ENCODE measurements around the gene MSI2. TPM values are rescaled to one million over a fixed set of nuclear protein-coding genes. Genes with fewer than 3 reads are reported as not detected.

The MSI2 gene
- 10 to 100 TPM; 50.0 to 64.0 TPM for total RNA-seq
- 10 to 100 TPM in 1 of 2 donors, 1 to 10 TPM in 1; 9.4 to 10.9 TPM for polyA plus RNA-seq
- long read RNA-seq, donor 1, full-length matches to known transcripts, result 3 of 3 reads
- long read RNA-seq, donor 1, partial matches to known transcripts, result 0 of 3 reads
- long read RNA-seq, donor 1, other reads (novel, unspliced or antisense), result 0 of 3 reads
- long read RNA-seq, donor 2, full-length matches to known transcripts, result 1 of 7 reads
- long read RNA-seq, donor 2, partial matches to known transcripts, result 6 of 7 reads
- long read RNA-seq, donor 2, other reads (novel, unspliced or antisense), result 0 of 7 reads
- long read RNA-seq, donor 3, full-length matches to known transcripts, result 3 of 3 reads
- long read RNA-seq, donor 3, partial matches to known transcripts, result 0 of 3 reads
- long read RNA-seq, donor 3, other reads (novel, unspliced or antisense), result 0 of 3 reads
- long read RNA-seq, donor 4, full-length matches to known transcripts, result 1 of 6 reads
- long read RNA-seq, donor 4, partial matches to known transcripts, result 5 of 6 reads
- long read RNA-seq, donor 4, other reads (novel, unspliced or antisense), result 0 of 6 reads
- long read RNA-seq, donor 5, full-length matches to known transcripts, result 8 of 25 reads
- long read RNA-seq, donor 5, partial matches to known transcripts, result 17 of 25 reads
- long read RNA-seq, donor 5, other reads (novel, unspliced or antisense), result 0 of 25 reads

DNA sequence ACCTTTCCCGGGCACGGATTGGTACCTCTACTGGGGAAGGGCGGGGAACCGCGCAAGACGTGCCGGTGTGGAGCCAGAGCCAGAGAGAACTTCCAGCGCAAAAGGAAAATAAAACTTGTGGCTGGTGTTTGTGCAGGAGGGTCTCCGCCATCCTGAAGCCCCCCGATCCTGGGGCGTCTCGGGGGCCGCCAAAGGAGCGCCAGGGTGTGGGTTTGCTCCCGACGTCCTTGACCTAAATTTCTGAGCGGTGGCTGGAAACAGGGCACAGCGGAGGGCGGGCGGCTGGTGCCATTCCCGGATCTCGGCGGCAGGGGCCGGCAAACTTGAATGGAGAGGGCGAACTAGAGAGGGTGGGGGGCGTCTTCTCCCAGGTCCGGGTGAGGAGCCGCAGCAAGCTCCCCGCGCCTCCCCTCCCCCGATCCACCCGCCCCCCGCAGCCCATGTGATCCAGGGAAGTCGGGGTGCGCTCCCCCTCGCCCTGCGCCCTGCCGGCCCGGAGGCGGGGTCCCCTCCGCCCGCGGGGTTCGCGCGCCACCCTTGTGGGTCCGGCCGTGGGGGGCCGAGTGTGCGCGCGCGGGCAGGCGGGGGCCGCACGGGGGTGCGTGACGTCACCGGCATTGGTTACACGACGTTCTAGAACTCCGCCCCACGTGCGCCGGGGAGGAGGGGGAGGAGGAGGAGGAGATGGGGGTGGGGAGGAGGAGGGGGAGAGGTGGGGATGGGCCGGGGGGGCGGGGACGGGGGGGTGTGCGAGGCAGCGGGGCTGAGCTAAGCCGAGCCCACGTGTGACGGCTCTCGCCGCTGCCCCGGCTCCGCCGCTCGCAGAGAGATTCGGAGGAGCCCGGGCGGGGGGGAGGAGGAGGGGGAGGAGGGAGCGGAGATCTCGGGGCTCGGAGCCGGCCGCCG lies at the start of gene MSI2:
TSS of gene MSI2 (plus strand) at position 748 of the 906 bp plus-strand sequence. CDS start 220 bp downstream, outside the sequence.
- H3K9ac ChIP-seq (ENCODE audit: insufficient read depth in 1 of 2, low read length in 2 of 2), result peak within 1 kb of the TSS; percentile 50 to 85
- peak; percentile 81 for ATAC-seq (ENCODE audit: insufficient read depth, low FRiP score)
- DNase-seq, result peak; percentile 93 to 95 (median 94)

DNA sequence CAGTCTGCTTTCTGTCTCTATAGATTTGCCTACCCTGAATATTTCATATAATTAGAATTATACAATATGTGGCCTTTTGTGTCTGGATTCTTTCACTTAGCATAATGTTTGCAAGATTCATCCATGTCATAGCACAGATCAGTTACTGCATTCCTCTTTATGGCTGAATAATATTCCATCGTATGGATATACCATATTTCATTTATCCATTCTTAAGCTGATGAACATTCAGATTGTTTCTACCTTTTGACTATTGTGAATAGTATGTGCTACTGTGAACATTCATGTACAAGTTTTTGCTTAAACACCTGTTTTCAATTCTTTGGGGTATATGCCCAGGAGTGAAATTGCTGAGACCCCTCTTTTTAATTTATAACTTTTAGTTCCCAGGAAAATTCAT lies 49.4 kb upstream of the MSI2 start:
- TF ChIP-seq, protein P1, sequence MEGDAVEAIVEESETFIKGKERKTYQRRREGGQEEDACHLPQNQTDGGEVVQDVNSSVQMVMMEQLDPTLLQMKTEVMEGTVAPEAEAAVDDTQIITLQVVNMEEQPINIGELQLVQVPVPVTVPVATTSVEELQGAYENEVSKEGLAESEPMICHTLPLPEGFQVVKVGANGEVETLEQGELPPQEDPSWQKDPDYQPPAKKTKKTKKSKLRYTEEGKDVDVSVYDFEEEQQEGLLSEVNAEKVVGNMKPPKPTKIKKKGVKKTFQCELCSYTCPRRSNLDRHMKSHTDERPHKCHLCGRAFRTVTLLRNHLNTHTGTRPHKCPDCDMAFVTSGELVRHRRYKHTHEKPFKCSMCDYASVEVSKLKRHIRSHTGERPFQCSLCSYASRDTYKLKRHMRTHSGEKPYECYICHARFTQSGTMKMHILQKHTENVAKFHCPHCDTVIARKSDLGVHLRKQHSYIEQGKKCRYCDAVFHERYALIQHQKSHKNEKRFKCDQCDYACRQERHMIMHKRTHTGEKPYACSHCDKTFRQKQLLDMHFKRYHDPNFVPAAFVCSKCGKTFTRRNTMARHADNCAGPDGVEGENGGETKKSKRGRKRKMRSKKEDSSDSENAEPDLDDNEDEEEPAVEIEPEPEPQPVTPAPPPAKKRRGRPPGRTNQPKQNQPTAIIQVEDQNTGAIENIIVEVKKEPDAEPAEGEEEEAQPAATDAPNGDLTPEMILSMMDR (IDR thresholded peaks at IDR 0.05; ENCODE audit: control extremely low read depth, extremely low read depth), result no peak
- H3K27me3 ChIP-seq (ENCODE audit: control insufficient read depth in 3 of 3, insufficient read depth in 3 of 3, low read length in 2 of 3), result no peaks in the 10 kb centered on the region
- DNase-seq, result no peak
- H3K36me3 ChIP-seq (ENCODE audit: control insufficient read depth in 4 of 4, insufficient read depth in 4 of 4, low read length in 4 of 4), result no peaks in the 10 kb centered on the region
- peaks cover 0 to 5% (median 1%) of the 10 kb centered on the region in 4 donors for H3K9me3 ChIP-seq (ENCODE audit: control insufficient read depth in 4 of 4, insufficient read depth in 3 of 4, low read length in 3 of 4)
- H3K4me3 ChIP-seq, result no peak overlapping the region
- no peak for ATAC-seq (ENCODE audit: insufficient read depth, low FRiP score)
- H3K27ac ChIP-seq (ENCODE audit: low read depth in 1 of 2, low read length in 1 of 2), result no peak overlapping the region
- no peaks in the 10 kb centered on the region for H3K4me1 ChIP-seq (ENCODE audit: control insufficient read depth in 5 of 5, insufficient read depth in 5 of 5, low read length in 5 of 5)
- no peak overlapping the region for H3K9ac ChIP-seq (ENCODE audit: insufficient read depth in 1 of 2, low read length in 2 of 2)
- WGBS, 2 donors, result 95 to 96% methylated on average over 1 of the region's 1 CpG

More for the DNA sequence above, at the start of gene MSI2:
- TF ChIP-seq, protein P1 (IDR thresholded peaks at IDR 0.05; ENCODE audit: control extremely low read depth, extremely low read depth), result no peak
- Histone ChIP-seq H3K27me3 (ENCODE audit: control insufficient read depth in 3 of 3, insufficient read depth in 3 of 3, low read length in 2 of 3) (no peaks in the 10 kb centered on the region), H3K4me3 (peak within 1 kb of the TSS; percentile 75), H3K9me3 (ENCODE audit: control insufficient read depth in 4 of 4, insufficient read depth in 3 of 4, low read length in 3 of 4) (no peaks in the 10 kb centered on the region), H3K27ac (ENCODE audit: low read depth in 1 of 2, low read length in 1 of 2) (peak within 1 kb of the TSS; percentile 66 to 95), H3K4me1 (ENCODE audit: control insufficient read depth in 5 of 5, insufficient read depth in 5 of 5, low read length in 5 of 5) (peaks cover 4 to 19% (median 14%) of the 10 kb centered on the region in 5 donors), H3K36me3 (ENCODE audit: control insufficient read depth in 4 of 4, insufficient read depth in 4 of 4, low read length in 4 of 4) (peaks cover 0 to 9% (median under 1%) of the 10 kb centered on the region in 4 donors)
- 0 to 1% methylated on average over 49 to 87 of the region's 88 CpGs for WGBS, 2 donors

DNA sequence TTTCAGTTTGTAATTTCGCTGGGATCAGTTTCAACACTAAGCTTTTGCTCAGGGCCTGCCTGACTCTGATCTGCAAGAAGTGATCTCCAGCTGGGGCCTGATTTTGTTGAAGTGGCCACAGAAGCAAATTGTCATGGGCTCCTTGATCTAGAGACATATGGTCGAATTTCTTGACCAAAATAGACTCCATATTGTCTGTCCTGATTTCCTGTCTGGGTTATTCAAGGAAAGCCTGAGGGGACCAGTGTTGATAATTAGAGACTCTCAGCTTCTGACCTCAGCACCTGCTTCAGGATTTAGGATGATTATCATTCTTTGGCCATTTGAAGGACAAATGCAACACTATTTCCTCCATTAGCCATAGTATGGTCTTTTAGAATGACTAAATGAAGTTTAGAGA lies 48.9 kb upstream of the MSI2 start:
- TF ChIP-seq, protein P1 (IDR thresholded peaks at IDR 0.05; ENCODE audit: control extremely low read depth, extremely low read depth), result no peak
- Histone ChIP-seq H3K9me3 (ENCODE audit: control insufficient read depth in 4 of 4, insufficient read depth in 3 of 4, low read length in 3 of 4) (peaks cover 0 to 5% (median 1%) of the 10 kb centered on the region in 4 donors), H3K4me1 (ENCODE audit: control insufficient read depth in 5 of 5, insufficient read depth in 5 of 5, low read length in 5 of 5) (no peaks in the 10 kb centered on the region), H3K27me3 (ENCODE audit: control insufficient read depth in 3 of 3, insufficient read depth in 3 of 3, low read length in 2 of 3) (no peaks in the 10 kb centered on the region), H3K9ac (ENCODE audit: insufficient read depth in 1 of 2, low read length in 2 of 2) (no peak overlapping the region), H3K27ac (ENCODE audit: low read depth in 1 of 2, low read length in 1 of 2) (no peak overlapping the region), H3K4me3 (no peak overlapping the region), H3K36me3 (ENCODE audit: control insufficient read depth in 4 of 4, insufficient read depth in 4 of 4, low read length in 4 of 4) (no peaks in the 10 kb centered on the region)
- no peak for ATAC-seq (ENCODE audit: insufficient read depth, low FRiP score)
- DNase-seq, result no peak
- WGBS, 2 donors, result 75 to 84% methylated on average over 2 of the region's 2 CpGs
